ENCODE results near the gene STK40.

STK40 gene

DNA sequence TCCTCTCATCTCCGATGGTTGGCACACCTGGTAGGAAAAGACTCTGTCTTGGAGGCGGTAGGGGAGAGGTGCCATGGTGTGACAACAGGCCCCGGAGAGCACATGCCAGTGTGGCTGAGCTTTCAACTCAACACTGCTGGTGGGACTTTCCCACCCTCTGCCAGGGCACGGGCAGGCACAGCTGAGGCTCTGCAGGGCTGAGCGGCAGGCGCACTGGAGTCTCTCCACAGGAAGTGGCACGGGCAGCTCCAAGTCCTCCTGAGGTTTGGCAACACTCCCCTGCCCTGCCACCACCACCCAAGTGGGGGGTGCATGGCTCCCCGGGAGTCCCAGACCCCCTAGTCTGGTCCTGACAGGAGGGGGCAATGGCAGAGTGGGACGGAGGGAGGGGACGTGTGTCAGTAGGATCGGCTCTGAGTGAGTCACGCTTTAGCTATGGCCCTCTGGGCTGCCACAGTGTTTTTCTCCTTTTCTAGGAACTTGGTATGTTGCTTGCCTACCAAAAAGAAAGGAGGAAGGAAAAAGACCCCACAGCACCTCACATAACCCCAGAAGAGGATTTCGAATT lies 35.0 kb downstream of the STK40 start:
- no peak overlapping the region for H3K4me3 ChIP-seq (ENCODE audit: insufficient read length, low read depth)
- H3K9me3 ChIP-seq (ENCODE audit: insufficient read depth, low read length): no peaks in the 10 kb centered on the region
- H3K27me3 ChIP-seq (ENCODE audit: insufficient read depth, insufficient read length): no peaks in the 10 kb centered on the region
- DNase-seq (ENCODE audit: low read depth, low spot score): no peak
- TF ChIP-seq ZNF274 (IDR thresholded peaks at IDR 0.05; ENCODE audit: low read depth, low read length) (no peak), SUZ12 (IDR thresholded peaks at IDR 0.05; ENCODE audit: extremely low read depth, insufficient read depth, insufficient read length) (no peak), YY1 (IDR thresholded peaks at IDR 0.05; ENCODE audit: insufficient read depth, insufficient read length) (no peak)
- H3K4me1 ChIP-seq (ENCODE audit: insufficient read depth, insufficient read length): peaks cover 36% of the 10 kb centered on the region
- no peak overlapping the region for H3K9ac ChIP-seq (ENCODE audit: insufficient read length, low read depth)
- H3K36me3 ChIP-seq (ENCODE audit: insufficient read depth, insufficient read length, low read length): peaks cover 80% of the 10 kb centered on the region

DNA sequence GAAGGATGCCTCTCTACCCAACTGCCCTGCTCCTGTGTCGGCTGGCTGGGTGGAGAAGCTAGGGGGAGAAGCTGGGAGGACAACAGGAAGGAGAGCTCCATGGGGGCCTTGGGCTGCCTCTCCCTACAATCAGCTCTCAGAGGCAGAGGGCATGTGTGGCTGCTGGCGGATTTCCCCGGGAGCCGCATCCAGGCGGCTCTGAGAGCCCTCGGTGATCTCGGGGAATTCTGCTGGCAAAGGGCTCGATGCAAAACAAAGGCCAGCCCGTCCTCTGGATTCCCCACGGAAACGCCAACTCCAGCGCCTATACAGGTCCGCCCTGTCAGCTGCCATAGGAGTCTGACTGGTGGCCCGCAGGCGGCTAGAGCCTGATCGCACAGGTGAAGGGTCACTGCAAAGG lies 35.9 kb downstream of the STK40 start:
- peak overlapping the region; percentile 17 for H3K9ac ChIP-seq (ENCODE audit: insufficient read length, low read depth)
- no peak for TF ChIP-seq YY1 (IDR thresholded peaks at IDR 0.05; ENCODE audit: insufficient read depth, insufficient read length)
- TF ChIP-seq SUZ12 (IDR thresholded peaks at IDR 0.05; ENCODE audit: extremely low read depth, insufficient read depth, insufficient read length): no peak
- no peak for TF ChIP-seq ZNF274 (IDR thresholded peaks at IDR 0.05; ENCODE audit: low read depth, low read length)
- peaks cover 80% of the 10 kb centered on the region for H3K36me3 ChIP-seq (ENCODE audit: insufficient read depth, insufficient read length, low read length)
- H3K9me3 ChIP-seq (ENCODE audit: insufficient read depth, low read length): no peaks in the 10 kb centered on the region
- no peaks in the 10 kb centered on the region for H3K27me3 ChIP-seq (ENCODE audit: insufficient read depth, insufficient read length)
- H3K4me1 ChIP-seq (ENCODE audit: insufficient read depth, insufficient read length): peaks cover 36% of the 10 kb centered on the region
- no peak overlapping the region for H3K4me3 ChIP-seq (ENCODE audit: insufficient read length, low read depth)
- no peak for DNase-seq (ENCODE audit: low read depth, low spot score)

DNA sequence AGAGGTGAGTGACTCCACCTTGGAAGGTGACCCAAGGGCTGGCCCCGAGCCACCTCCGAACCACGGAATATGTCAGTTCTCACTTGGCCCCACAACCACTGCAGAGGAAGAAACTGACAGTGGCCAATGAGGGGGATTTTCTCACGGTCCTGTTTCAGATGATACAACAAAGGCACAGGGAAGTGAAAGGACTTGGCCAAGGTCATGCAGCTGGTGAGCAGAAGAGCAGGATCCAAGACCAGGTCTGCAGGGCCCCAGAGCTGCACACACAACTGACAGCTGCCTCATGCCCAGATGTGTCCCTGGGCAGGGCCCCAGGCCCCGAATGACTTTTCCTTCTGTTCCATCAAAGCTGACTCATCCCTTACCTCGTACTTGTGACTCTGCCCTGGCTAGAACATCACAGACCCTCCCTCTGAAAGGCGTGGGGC lies 36.5 kb downstream of the STK40 start:
- Histone ChIP-seq H3K9me3 (ENCODE audit: insufficient read depth, low read length) (no peaks in the 10 kb centered on the region), H3K4me1 (ENCODE audit: insufficient read depth, insufficient read length) (peaks cover 36% of the 10 kb centered on the region), H3K9ac (ENCODE audit: insufficient read length, low read depth) (peak overlapping the region; percentile 1), H3K27me3 (ENCODE audit: insufficient read depth, insufficient read length) (no peaks in the 10 kb centered on the region), H3K36me3 (ENCODE audit: insufficient read depth, insufficient read length, low read length) (peaks cover 80% of the 10 kb centered on the region), H3K4me3 (ENCODE audit: insufficient read length, low read depth) (no peak overlapping the region)
- no peak for DNase-seq (ENCODE audit: low read depth, low spot score)
- no peak for TF ChIP-seq SUZ12 (IDR thresholded peaks at IDR 0.05; ENCODE audit: extremely low read depth, insufficient read depth, insufficient read length)
- no peak for TF ChIP-seq YY1 (IDR thresholded peaks at IDR 0.05; ENCODE audit: insufficient read depth, insufficient read length)
- no peak for TF ChIP-seq ZNF274 (IDR thresholded peaks at IDR 0.05; ENCODE audit: low read depth, low read length)

DNA sequence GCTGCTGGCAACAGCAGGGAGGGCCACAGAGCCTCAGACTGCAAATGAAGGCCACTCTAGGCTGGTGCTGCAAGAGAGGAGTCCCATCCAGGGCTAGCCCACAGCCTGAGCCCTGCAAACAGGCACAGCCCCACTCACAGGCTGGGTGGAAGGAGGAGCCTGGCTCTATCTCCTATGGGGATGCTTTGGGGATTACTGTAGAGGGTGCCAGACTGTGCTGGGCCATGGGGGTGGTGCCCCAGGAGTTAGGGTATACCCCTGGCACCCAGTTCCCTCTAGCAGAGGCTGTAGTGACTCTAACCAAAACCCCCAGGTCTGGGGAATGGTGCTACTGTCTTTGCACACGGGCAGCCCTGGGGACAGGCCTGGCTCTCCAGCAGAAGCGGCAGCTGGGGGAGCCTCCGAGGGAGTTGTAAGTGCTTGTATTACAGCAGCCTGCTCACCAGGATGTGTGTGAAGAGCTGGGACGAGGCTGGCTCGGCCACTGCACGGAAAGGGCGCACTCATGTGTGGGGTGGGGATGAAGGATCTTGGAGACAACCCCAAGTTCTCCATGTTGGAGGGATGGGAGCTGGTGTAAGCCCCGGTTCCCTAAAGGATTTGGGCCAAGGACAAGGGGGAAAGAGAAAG lies 38.9 kb downstream of the STK40 start:
- Histone ChIP-seq H3K4me3 (ENCODE audit: insufficient read length, low read depth) (no peak overlapping the region), H3K9me3 (ENCODE audit: insufficient read depth, low read length) (no peaks in the 10 kb centered on the region), H3K36me3 (ENCODE audit: insufficient read depth, insufficient read length, low read length) (peaks cover 81% of the 10 kb centered on the region), H3K9ac (ENCODE audit: insufficient read length, low read depth) (no peak overlapping the region), H3K27me3 (ENCODE audit: insufficient read depth, insufficient read length) (no peaks in the 10 kb centered on the region), H3K4me1 (ENCODE audit: insufficient read depth, insufficient read length) (peaks cover 29% of the 10 kb centered on the region)
- no peak for DNase-seq (ENCODE audit: low read depth, low spot score)
- no peak for TF ChIP-seq ZNF274 (IDR thresholded peaks at IDR 0.05; ENCODE audit: low read depth, low read length)
- TF ChIP-seq YY1 (IDR thresholded peaks at IDR 0.05; ENCODE audit: insufficient read depth, insufficient read length): no peak
- no peak for TF ChIP-seq SUZ12 (IDR thresholded peaks at IDR 0.05; ENCODE audit: extremely low read depth, insufficient read depth, insufficient read length)

DNA sequence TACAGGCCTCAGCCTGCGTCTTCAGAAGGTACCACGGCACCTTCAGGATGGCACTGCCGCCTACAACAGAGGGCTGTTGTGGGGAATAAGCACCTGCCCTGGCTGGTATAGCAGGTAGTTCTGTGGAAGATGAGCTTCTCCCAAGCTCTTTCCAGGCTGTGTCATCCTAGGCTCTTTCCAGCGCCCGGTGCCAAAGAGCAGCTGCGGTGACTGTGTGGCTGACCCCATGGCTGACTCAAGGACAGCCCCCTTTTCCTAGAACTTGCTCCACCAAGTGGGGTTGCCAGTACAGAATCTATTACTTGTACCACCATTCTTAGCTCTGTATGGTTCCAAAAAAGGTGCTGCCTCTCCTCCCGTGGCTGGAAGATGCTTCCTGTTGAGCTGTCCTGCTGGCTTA lies 40.4 kb downstream of the STK40 start:
- Histone ChIP-seq H3K4me3 (ENCODE audit: insufficient read length, low read depth) (no peak overlapping the region), H3K9me3 (ENCODE audit: insufficient read depth, low read length) (no peaks in the 10 kb centered on the region), H3K4me1 (ENCODE audit: insufficient read depth, insufficient read length) (peaks cover 15% of the 10 kb centered on the region), H3K36me3 (ENCODE audit: insufficient read depth, insufficient read length, low read length) (peaks cover 91% of the 10 kb centered on the region), H3K27me3 (ENCODE audit: insufficient read depth, insufficient read length) (no peaks in the 10 kb centered on the region), H3K9ac (ENCODE audit: insufficient read length, low read depth) (no peak overlapping the region)
- DNase-seq (ENCODE audit: low read depth, low spot score): no peak
- TF ChIP-seq YY1 (IDR thresholded peaks at IDR 0.05; ENCODE audit: insufficient read depth, insufficient read length): no peak
- TF ChIP-seq SUZ12 (IDR thresholded peaks at IDR 0.05; ENCODE audit: extremely low read depth, insufficient read depth, insufficient read length): no peak

DNA sequence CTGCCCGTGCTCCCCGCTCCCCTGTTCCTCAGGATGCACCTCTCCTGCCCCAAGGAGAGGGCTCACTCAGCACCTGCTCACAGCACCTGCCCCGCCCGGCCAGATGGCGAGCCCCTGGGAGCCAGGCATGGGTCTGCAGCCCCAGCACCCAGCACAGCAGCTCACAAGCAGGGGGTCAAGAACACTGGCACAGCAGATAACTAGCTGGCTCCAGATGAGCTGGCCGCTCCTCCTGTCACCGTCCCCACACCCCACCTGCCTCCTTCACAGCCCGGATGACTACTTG lies 41.4 kb downstream of the STK40 start:
- Histone ChIP-seq H3K9ac (ENCODE audit: insufficient read length, low read depth) (no peak overlapping the region), H3K9me3 (ENCODE audit: insufficient read depth, low read length) (no peaks in the 10 kb centered on the region), H3K27me3 (ENCODE audit: insufficient read depth, insufficient read length) (no peaks in the 10 kb centered on the region), H3K36me3 (ENCODE audit: insufficient read depth, insufficient read length, low read length) (peaks cover 94% of the 10 kb centered on the region), H3K4me1 (ENCODE audit: insufficient read depth, insufficient read length) (peaks cover 11% of the 10 kb centered on the region), H3K4me3 (ENCODE audit: insufficient read length, low read depth) (no peak overlapping the region)
- no peak for DNase-seq (ENCODE audit: low read depth, low spot score)
- no peak for TF ChIP-seq ZNF274 (IDR thresholded peaks at IDR 0.05; ENCODE audit: low read depth, low read length)
- no peak for TF ChIP-seq SUZ12 (IDR thresholded peaks at IDR 0.05; ENCODE audit: extremely low read depth, insufficient read depth, insufficient read length)
- no peak for TF ChIP-seq YY1 (IDR thresholded peaks at IDR 0.05; ENCODE audit: insufficient read depth, insufficient read length)

DNA sequence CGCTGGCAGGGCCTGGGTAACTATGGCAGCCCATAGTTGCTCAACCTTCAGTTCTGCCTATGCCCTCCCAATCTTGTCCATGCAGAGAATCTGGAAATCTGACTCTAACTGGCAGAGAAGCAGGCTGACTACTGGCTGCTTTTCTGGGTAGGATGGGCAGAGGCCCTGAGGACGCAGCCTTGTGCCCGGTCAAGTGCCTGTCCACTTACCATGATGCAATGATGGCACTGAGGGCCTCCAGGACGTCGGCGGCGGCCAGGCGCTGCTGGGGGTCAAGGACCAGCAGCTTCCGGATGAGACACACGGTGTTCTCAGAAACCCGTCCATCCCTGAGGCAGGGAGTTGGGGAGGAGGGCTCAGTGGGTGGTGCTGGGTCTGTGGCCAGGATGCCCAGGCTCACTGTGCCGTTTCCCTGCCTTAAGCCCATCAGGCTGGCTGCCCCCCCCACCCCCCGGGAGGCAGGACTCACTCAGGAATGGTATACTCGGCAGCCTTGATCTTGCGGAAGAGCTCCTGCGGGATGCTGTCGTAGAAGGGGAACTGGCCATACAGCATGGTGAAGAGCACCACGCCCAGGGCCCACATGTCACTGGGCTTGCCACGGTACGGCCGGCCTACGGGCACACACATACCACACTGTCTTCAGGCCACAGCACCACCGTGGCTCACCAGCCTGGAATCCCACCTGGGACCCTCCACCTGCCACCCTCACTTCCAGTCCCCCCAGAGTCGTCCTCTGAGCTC lies 41.9 kb downstream of the STK40 start:
- no peak overlapping the region for H3K9ac ChIP-seq (ENCODE audit: insufficient read length, low read depth)
- no peak for TF ChIP-seq ZNF274 (IDR thresholded peaks at IDR 0.05; ENCODE audit: low read depth, low read length)
- no peak for TF ChIP-seq SUZ12 (IDR thresholded peaks at IDR 0.05; ENCODE audit: extremely low read depth, insufficient read depth, insufficient read length)
- no peak for TF ChIP-seq YY1 (IDR thresholded peaks at IDR 0.05; ENCODE audit: insufficient read depth, insufficient read length)
- no peak overlapping the region for H3K4me3 ChIP-seq (ENCODE audit: insufficient read length, low read depth)
- H3K36me3 ChIP-seq (ENCODE audit: insufficient read depth, insufficient read length, low read length): peaks cover 93% of the 10 kb centered on the region
- no peaks in the 10 kb centered on the region for H3K9me3 ChIP-seq (ENCODE audit: insufficient read depth, low read length)
- H3K4me1 ChIP-seq (ENCODE audit: insufficient read depth, insufficient read length): peaks cover 14% of the 10 kb centered on the region
- DNase-seq (ENCODE audit: low read depth, low spot score): no peak
- no peaks in the 10 kb centered on the region for H3K27me3 ChIP-seq (ENCODE audit: insufficient read depth, insufficient read length)
